ENCODE results near the gene GNG12. TPM values are rescaled to one million over a fixed set of nuclear protein-coding genes. Genes with fewer than 3 reads are reported as not detected.

GNG12 gene
- total and polyA plus RNA-seq, 2 donors (not counting 3 experiments of a cell fraction or from before 2014, with no cell fraction given) = 107 to 152 TPM

DNA sequence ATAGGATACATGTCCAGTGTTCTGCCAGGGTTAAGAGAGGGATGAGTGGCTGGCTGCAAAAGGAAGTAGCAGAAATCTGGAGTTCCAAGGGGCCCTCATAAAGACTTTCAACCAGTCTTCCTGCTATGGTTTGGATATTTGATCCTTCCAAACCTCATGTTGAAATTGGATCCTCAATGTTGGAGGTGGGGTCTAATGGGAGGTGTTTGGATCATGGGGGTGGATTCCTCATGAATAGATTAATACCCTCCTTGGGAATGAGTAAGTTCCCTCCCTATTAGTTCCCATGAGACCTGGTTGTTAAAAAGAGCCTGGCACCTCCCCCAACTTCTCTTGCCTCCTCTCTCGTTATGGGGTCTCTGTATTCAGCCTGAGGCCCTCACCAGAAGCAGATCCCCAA, 10.1 kb upstream of the GNG12 start:
- H3K4me3 ChIP-seq (replicated peaks in 1 of 3; ENCODE audit: insufficient read depth in 1 of 3, low read depth in 1 of 3, low read length in 3 of 3) = no peak overlapping the region
- no peak for DNase-seq (ENCODE audit: low read depth, low spot score)
- ChIA-PET CTCF (no interaction called here), POLR2A (no interaction called here)
- H3K9me3 ChIP-seq (replicated peaks; ENCODE audit: control insufficient read depth, insufficient read depth, low read length) = no peaks in the 10 kb centered on the region
- no peak overlapping the region for H3K27ac ChIP-seq (ENCODE audit: insufficient read depth, low read depth, low read length)
- H3K27me3 ChIP-seq (ENCODE audit: control insufficient read depth in 2 of 2, insufficient read depth in 2 of 2, low read length in 2 of 2) = no peaks in the 10 kb centered on the region
- H3K4me2 ChIP-seq (ENCODE audit: insufficient read depth, low read length) = no peak overlapping the region
- no peaks in the 10 kb centered on the region for H3K36me3 ChIP-seq (ENCODE audit: control insufficient read depth in 2 of 2, extremely low read depth in 1 of 2, insufficient read depth in 2 of 2, low read length in 2 of 2)
- TF ChIP-seq, protein P1, sequence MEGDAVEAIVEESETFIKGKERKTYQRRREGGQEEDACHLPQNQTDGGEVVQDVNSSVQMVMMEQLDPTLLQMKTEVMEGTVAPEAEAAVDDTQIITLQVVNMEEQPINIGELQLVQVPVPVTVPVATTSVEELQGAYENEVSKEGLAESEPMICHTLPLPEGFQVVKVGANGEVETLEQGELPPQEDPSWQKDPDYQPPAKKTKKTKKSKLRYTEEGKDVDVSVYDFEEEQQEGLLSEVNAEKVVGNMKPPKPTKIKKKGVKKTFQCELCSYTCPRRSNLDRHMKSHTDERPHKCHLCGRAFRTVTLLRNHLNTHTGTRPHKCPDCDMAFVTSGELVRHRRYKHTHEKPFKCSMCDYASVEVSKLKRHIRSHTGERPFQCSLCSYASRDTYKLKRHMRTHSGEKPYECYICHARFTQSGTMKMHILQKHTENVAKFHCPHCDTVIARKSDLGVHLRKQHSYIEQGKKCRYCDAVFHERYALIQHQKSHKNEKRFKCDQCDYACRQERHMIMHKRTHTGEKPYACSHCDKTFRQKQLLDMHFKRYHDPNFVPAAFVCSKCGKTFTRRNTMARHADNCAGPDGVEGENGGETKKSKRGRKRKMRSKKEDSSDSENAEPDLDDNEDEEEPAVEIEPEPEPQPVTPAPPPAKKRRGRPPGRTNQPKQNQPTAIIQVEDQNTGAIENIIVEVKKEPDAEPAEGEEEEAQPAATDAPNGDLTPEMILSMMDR (IDR thresholded peaks at IDR 0.05; ENCODE audit: extremely low read depth in 1 of 2, insufficient read depth in 1 of 2, low read depth in 1 of 2, low read length in 2 of 2) = no peak
- TF ChIP-seq FOS (IDR thresholded peaks at IDR 0.05; ENCODE audit: borderline replicate concordance, insufficient read depth, low read length) = no peak
- TF ChIP-seq MYC (IDR thresholded peaks at IDR 0.05; ENCODE audit: low read depth, low read length) = no peak
- TF ChIP-seq POLR2AphosphoS5 (IDR thresholded peaks at IDR 0.05; ENCODE audit: insufficient read depth, low read depth, low read length) = no peak
- H4K20me1 ChIP-seq (replicated peaks; ENCODE audit: control insufficient read depth, extremely low read depth, insufficient read depth, low read length) = no peaks in the 10 kb centered on the region
- dilution Hi-C loops (cut with MboI; ENCODE audit: extremely low pct_ligation_motif_present, low sequenced_read_pairs) = no loop called here
- no peak overlapping the region for H3K9ac ChIP-seq (replicated peaks; ENCODE audit: extremely low read depth, insufficient read depth, low read length)
- no TSS peak for BruUV-seq (replicated peaks)
- H3K79me2 ChIP-seq (ENCODE audit: control insufficient read depth, insufficient read depth, low read length) = no peaks in the 10 kb centered on the region
- no peak overlapping the region for H2AFZ ChIP-seq (ENCODE audit: low read depth, low read length)
- peaks cover 52% of the 10 kb centered on the region for H3K4me1 ChIP-seq (ENCODE audit: control insufficient read depth, extremely low read depth, insufficient read depth, low read length)
- intact Hi-C loops (cut with micrococcal nuclease) = no loop called here
- H3K9me1 ChIP-seq (replicated peaks; ENCODE audit: control insufficient read depth, extremely low read depth, insufficient read depth, low read length) = no peaks in the 10 kb centered on the region
- no peak for FAIRE-seq

GRCh38 chr1:67840449-67840848, 7.2 kb upstream of the GNG12 start:
- DNase-seq (ENCODE audit: low read depth, low spot score) = peak; percentile 96
- Histone ChIP-seq H3K79me2 (ENCODE audit: control insufficient read depth, insufficient read depth, low read length) (no peaks in the 10 kb centered on the region), H4K20me1 (replicated peaks; ENCODE audit: control insufficient read depth, extremely low read depth, insufficient read depth, low read length) (no peaks in the 10 kb centered on the region), H2AFZ (ENCODE audit: low read depth, low read length) (no peak overlapping the region), H3K9me3 (replicated peaks; ENCODE audit: control insufficient read depth, insufficient read depth, low read length) (no peaks in the 10 kb centered on the region), H3K27ac (ENCODE audit: insufficient read depth, low read depth, low read length) (peak overlapping the region; percentile 82), H3K4me2 (ENCODE audit: insufficient read depth, low read length) (peak overlapping the region; percentile 65), H3K27me3 (ENCODE audit: control insufficient read depth in 2 of 2, insufficient read depth in 2 of 2, low read length in 2 of 2) (no peaks in the 10 kb centered on the region), H3K9ac (replicated peaks; ENCODE audit: extremely low read depth, insufficient read depth, low read length) (peak overlapping the region; percentile 60), H3K4me3 (replicated peaks in 1 of 3; ENCODE audit: insufficient read depth in 1 of 3, low read depth in 1 of 3, low read length in 3 of 3) (no peak overlapping the region), H3K9me1 (replicated peaks; ENCODE audit: control insufficient read depth, extremely low read depth, insufficient read depth, low read length) (no peaks in the 10 kb centered on the region), H3K4me1 (ENCODE audit: control insufficient read depth, extremely low read depth, insufficient read depth, low read length) (peaks cover 39% of the 10 kb centered on the region), H3K36me3 (ENCODE audit: control insufficient read depth in 2 of 2, extremely low read depth in 1 of 2, insufficient read depth in 2 of 2, low read length in 2 of 2) (no peaks in the 10 kb centered on the region)
- POLR2A ChIA-PET = interaction anchor here (0.7 to 1.4 kb wide), 3 partner anchors 9 to 156 kb away, joined by 3 to 5 read pairs (median 3); partner anchors contain the start of gene GADD45A
- intact Hi-C loops (cut with micrococcal nuclease) = loop anchor here (1.0 to 2.0 kb wide), 3 partner anchors 8 to 74 kb away; no protein-coding TSS in a partner anchor
- dilution Hi-C loops (cut with MboI; ENCODE audit: extremely low pct_ligation_motif_present, low sequenced_read_pairs) = no loop called here
- BruUV-seq (replicated peaks) = no TSS peak
- peak; percentile 87 for FAIRE-seq
- TF ChIP-seq GATA2 (IDR thresholded peaks at IDR 0.05; ENCODE audit: insufficient read depth, insufficient read length, low read depth, low read length) = peak; percentile 98
- peak; percentile 90 for TF ChIP-seq POLR2AphosphoS5 (IDR thresholded peaks at IDR 0.05; ENCODE audit: insufficient read depth, low read depth, low read length)
- no peak for TF ChIP-seq MAX (IDR thresholded peaks at IDR 0.05; ENCODE audit: insufficient read depth, insufficient read length)
- TF ChIP-seq, protein P1 (IDR thresholded peaks at IDR 0.05; ENCODE audit: extremely low read depth in 1 of 2, insufficient read depth in 1 of 2, low read depth in 1 of 2, low read length in 2 of 2) = no peak
- peak; percentile 57 for TF ChIP-seq POLR2A (IDR thresholded peaks at IDR 0.05; ENCODE audit: low read depth, low read length)
- TF ChIP-seq MYC (IDR thresholded peaks at IDR 0.05; ENCODE audit: low read depth, low read length) = no peak
- peak; percentile 77 for TF ChIP-seq FOS (IDR thresholded peaks at IDR 0.05; ENCODE audit: borderline replicate concordance, insufficient read depth, low read length)
- TF ChIP-seq JUN (IDR thresholded peaks at IDR 0.05; ENCODE audit: borderline replicate concordance, insufficient read depth, insufficient read length, low read depth) = peak; percentile 99
- TF ChIP-seq EZH2 (IDR thresholded peaks at IDR 0.05; ENCODE audit: borderline replicate concordance, low read depth, low read length, severe bottlenecking) = no peak
- CTCF ChIA-PET = interaction anchor here (0.7 to 2.9 kb wide), 7 partner anchors 10 to 305 kb away, joined by 3 to 18 read pairs (median 5); no protein-coding TSS in a partner anchor
